HG03439 (cell line): ENCODE data around the gene MYF6.

Experiments used
- ATAC-seq: cut with Tn5 transposase; IDR thresholded peaks from one replicate; pipeline ENCODE4 v1.9.1; 2021; ENCODE audit warnings: mild to moderate bottlenecking, moderate library complexity; ENCODE audit not compliant: unreplicated experiment

Gene MYF6

GRCh38 chr12:80704420-80704819 lies 3.0 kb upstream of the MYF6 start:
- ATAC-seq: no peak

GRCh38 chr12:80707830-80708258 lies 410 bp downstream of the MYF6 start:
- ATAC-seq: no peak

GRCh38 chr12:80708259-80708974 lies 983 bp downstream of the MYF6 start:
- no peak for ATAC-seq

GRCh38 chr12:80708975-80709328 lies 1.5 kb downstream of the MYF6 start:
- no peak for ATAC-seq

- no peak for ATAC-seq
These were observed 2.6 kb downstream of the MYF6 start for GRCh38 chr12:80709811-80710726.

- no peak for ATAC-seq
These were observed 3.5 kb downstream of the MYF6 start for GRCh38 chr12:80710727-80711449.

GRCh38 chr12:80711866-80712265 lies 4.4 kb downstream of the MYF6 start:
- ATAC-seq: no peak

- no peak for ATAC-seq
These were observed 5.4 kb downstream of the MYF6 start for GRCh38 chr12:80712866-80713265.

GRCh38 chr12:80713419-80713818 lies 6.0 kb downstream of the MYF6 start:
- no peak for ATAC-seq

- ATAC-seq: no peak
These were observed 6.6 kb downstream of the MYF6 start for GRCh38 chr12:80714055-80714454.

- no peak for ATAC-seq
These were observed 7.4 kb downstream of the MYF6 start for GRCh38 chr12:80714846-80715245.

- ATAC-seq: no peak
These were observed 8.3 kb downstream of the MYF6 start for GRCh38 chr12:80715713-80716249.

GRCh38 chr12:80716696-80717469 lies 9.4 kb downstream of the MYF6 start, which contains the start of gene MYF5:
Gene MYF5 (plus strand): TSS chr12:80716912. CDS start chr12:80717064, 152 bp downstream.
- no peak for ATAC-seq

- no peak for ATAC-seq
These were observed 10.4 kb downstream of the MYF6 start for GRCh38 chr12:80717856-80718255.

- no peak for ATAC-seq
These were observed 13.1 kb downstream of the MYF6 start for GRCh38 chr12:80720516-80720915.

GRCh38 chr12:80721326-80721725 lies 13.9 kb downstream of the MYF6 start:
- no peak for ATAC-seq

GRCh38 chr12:80745851-80746505 lies 38.5 kb downstream of the MYF6 start:
- ATAC-seq: no peak

GRCh38 chr12:80747800-80748199 lies 40.4 kb downstream of the MYF6 start:
- no peak for ATAC-seq

- no peak for ATAC-seq
These were observed 42.0 kb downstream of the MYF6 start for GRCh38 chr12:80749456-80749855.

GRCh38 chr12:80752464-80752863 lies 45.0 kb downstream of the MYF6 start:
- ATAC-seq: no peak
